ENCODE measurements around the gene AARS2.

AARS2 gene

DNA sequence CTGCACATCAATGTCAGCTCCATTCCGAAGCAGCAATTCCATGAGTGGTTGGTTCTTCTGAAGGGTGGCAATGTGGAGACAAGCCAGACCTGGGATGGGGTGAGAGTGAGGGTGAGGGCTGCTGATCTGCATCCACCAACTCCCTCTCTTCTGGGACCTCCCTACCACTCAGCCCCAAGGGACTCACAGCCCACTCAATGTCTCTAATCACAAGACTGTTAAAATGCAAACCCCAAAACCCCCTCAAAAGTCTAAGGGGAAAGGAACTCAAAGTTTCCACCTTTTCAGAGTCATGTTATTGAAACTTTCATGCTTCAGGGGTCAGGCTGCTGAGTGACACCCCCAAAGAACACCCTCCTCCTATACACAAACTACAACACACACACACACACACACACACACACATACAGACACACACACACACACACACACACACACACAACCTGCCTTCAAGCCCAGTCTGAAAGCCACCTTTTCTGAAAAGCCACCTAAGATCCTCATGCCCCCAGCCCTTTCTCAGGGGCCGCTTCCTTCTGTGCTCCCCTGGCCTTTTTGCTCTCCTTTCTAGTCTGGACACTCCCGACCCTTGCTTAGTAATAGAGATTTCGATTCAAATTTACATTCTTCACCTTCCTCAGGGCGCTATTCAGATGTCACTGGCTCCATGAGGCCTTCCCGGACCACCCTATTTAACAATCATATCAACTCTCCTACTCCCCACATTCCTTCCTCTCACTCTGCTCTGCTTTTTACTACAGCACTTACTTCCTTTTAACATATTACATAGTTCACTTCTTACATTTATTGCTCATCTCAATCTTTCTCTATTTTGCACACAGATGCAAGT, 52.5 kb downstream of the AARS2 start:
- TF ChIP-seq CTCF (conservative IDR thresholded peaks at IDR 0.05; ENCODE audit: low read depth, low read length) = no peak
- DNase-seq (ENCODE audit: low read depth) = no peak
- no peak overlapping the region for H3K4me3 ChIP-seq (ENCODE audit: low read depth, low read length)

DNA sequence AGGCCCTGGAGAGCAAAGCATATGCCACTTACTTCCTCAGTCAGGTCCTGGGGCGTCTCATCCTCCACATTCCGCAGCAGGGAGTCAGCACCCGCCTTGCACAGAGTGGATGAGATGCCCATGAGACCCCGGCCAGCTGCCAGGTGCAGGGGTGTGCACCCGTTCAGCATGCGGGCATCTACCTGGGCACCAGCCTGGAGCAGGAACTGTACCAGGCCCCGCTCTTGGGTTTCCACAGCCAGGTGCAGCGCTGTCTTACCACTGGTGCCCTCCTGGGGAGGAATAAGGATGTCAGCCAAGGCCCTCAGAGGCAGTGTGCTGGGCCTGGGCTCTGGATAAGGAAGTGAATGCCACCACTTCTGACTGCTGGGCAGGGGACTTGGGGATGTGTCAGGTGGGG, 53.1 kb downstream of the AARS2 start:
- H3K4me3 ChIP-seq (ENCODE audit: low read depth, low read length) = no peak overlapping the region
- DNase-seq (ENCODE audit: low read depth) = no peak
- TF ChIP-seq CTCF (conservative IDR thresholded peaks at IDR 0.05; ENCODE audit: low read depth, low read length) = no peak

- TF ChIP-seq CTCF (conservative IDR thresholded peaks at IDR 0.05; ENCODE audit: low read depth, low read length) = no peak
- H3K4me3 ChIP-seq (ENCODE audit: low read depth, low read length) = no peak overlapping the region
- DNase-seq (ENCODE audit: low read depth) = no peak
Observed at GRCh38 chr6:44258921-44259320, 54.2 kb downstream of the AARS2 start.

- TF ChIP-seq CTCF (conservative IDR thresholded peaks at IDR 0.05; ENCODE audit: low read depth, low read length) = no peak
- no peak for DNase-seq (ENCODE audit: low read depth)
Observed at GRCh38 chr6:44258325-44258863, 54.8 kb downstream of the AARS2 start.

DNA sequence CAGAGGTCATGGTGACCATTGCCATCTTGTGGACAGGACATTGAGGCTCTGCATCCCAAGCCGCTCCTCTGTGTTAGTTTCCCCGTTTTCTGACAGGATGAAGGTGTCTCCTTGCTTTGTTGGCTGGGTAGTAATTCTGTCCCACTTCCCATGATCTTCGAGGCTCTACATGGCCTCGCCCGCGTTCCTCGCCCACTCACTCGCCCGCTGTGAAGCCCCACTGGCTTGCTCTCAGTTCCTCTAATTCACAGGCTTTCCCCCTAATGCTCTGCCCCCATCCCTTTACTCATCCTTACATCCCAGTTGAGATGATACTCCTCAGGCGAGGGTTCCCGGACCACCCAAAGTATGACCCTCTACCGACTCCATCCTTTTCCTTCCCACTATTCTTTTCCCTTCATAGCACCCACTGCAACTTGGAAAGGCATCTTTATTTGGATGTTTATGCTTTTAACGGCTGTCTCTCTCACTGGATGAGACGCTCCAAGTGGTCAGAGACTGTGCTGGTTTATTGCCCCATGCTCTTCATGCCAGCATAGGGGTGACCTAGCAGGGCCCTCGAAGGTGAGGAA, 55.3 kb downstream of the AARS2 start:
- H3K4me3 ChIP-seq (ENCODE audit: low read depth, low read length) = peak overlapping the region; percentile 90
- no peak for DNase-seq (ENCODE audit: low read depth)
- no peak for TF ChIP-seq CTCF (conservative IDR thresholded peaks at IDR 0.05; ENCODE audit: low read depth, low read length)

More at GRCh38 chr6:44258325-44258863, 54.8 kb downstream of the AARS2 start:
- H3K4me3 ChIP-seq (ENCODE audit: low read depth, low read length) = no peak overlapping the region

GRCh38 chr6:44257025-44257752, 56.0 kb downstream of the AARS2 start, which contains the start of gene SLC35B2:
Gene SLC35B2, minus strand, starts transcription at chr6:44257528. Its CDS starts 118 bp downstream, at chr6:44257410.
- peak within 1 kb of the TSS; percentile 90 for H3K4me3 ChIP-seq (ENCODE audit: low read depth, low read length)
- peak; percentile 43 for TF ChIP-seq CTCF (conservative IDR thresholded peaks at IDR 0.05; ENCODE audit: low read depth, low read length)
- peak; percentile 79 for DNase-seq (ENCODE audit: low read depth)

Measured in choroid plexus epithelial cell (primary cell).